OCI-M1 (cell line): ENCODE results near the gene POU6F1.

Experiments
- DNase-seq: peaks from one replicate; lab custom pipeline; 2025; lab: John Stamatoyannopoulos, UW

The POU6F1 gene

DNA sequence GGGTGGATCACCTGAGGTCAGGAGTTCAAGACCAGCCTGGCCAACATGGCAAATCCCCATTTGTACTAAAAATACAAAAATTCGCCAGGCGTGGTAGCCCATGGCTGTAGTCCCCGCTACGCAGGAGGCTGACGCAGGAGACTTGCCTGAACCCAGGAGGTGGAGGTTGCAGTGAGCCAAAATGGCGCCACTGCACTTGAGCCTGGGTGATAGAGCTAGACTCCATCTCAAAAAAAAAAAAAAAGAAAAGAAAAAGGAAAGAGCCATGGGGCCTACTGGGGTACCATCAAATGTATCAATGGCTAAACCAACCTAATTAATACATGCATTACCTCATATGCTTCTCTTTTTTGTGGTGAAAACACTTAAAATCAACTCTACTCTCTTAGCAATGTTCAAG lies 55.6 kb downstream of the POU6F1 start:
- no peak for DNase-seq

DNA sequence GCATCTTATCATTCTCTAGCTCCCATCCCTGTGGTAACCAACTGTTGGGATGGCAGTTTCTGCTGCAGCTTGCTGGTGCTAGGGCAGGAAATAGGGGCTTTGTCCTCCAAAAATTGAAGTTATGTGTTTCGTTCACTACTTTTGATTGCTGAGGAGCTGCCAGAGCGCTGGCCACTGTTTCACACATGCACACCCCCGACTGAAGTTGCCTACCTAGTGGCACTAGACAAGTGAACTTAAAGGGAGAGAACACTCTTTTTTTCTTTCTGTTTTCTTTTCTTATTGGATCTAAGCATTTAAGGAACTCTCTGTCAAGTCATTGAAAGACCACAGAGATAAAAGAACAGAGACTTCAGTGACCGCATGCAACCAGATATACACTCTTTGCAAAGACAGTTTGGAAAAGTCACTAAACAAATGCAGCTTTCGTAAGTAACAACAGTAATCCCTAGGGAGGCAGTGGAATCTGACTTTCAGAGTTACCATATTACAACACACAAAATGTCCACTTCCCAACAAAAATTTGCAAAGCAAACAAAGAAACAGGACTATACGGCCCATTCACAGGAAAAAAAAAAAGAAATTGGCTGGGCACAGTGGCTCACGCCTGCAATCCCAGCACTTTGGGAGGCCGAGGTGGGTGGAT lies 56.9 kb downstream of the POU6F1 start:
- peak; percentile 92 for DNase-seq

DNA sequence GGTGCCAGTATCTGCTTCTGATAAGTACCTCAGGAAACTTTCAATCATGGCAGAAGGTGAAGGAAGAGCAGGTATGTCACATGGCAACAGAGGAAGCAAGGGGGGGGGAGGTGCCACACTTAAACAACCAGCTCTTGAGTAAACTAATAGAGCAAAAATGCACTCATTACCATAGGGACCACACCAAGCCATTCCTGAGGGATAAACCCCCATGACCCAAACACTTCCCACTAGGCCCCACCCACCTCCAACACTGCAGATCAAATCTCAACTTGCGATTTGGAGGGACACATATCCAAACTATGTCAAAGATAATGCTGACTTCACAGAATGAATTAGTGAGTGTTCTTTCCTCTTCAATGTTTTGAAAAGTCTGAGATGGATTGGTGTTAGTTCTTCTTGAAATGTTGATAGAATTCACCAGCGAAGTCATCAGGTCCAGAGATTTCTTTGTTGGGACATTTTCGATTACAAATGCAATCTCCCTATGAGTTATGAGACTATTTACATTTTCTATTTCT lies 61.6 kb downstream of the POU6F1 start:
- DNase-seq: no peak

- DNase-seq: no peak
Observed at GRCh38 chr12:51152953-51153352, 64.9 kb downstream of the POU6F1 start.

DNA sequence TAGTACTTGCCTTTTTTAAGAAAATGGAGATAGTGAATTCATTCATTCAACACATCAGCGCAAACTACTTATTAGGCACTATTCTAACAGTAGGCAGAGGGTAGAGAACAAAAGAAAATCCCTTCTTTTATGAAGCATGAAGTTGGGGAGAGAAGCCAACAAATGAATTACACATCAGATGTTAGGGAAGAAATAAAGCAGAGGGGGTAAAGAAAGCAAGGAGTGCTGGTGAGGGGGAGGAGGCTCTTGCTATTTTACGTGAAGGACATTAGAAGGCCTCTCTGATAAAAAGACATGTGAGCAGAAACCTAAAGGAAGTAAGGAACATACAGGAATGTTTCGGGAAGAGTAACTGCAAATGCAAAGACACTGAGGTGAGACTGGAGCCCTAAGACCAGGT lies 67.1 kb downstream of the POU6F1 start:
- DNase-seq: no peak

GRCh38 chr12:51147309-51147708 lies 70.6 kb downstream of the POU6F1 start:
- no peak for DNase-seq

DNA sequence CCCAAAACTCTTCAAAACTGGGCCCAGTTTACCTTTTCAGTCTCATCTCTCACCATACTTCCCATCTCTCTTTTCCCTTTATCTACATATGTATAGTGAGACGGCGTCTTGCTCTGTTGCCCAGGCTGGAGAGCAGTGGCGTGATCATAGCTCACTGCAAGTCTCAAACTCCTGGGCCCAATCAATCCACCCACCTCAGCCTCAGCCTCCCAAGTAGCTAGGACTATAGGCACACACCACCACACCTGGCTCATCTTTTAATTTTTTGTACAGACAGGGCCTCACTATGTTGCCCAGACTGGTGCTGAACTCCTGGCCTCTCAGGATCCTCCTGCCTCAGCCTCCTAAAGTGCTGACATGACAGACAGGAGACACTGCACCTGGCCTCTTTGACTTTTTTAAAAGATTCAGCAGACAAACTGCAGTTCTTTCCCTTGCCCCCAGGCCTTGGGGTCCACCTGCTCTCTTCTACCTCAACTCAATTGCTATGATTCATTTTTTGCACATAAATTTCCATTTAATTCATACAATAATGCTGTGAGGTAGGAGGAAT lies 78.5 kb downstream of the POU6F1 start:
- no peak for DNase-seq
